ENCODE data around the gene RNF213.

DNA sequence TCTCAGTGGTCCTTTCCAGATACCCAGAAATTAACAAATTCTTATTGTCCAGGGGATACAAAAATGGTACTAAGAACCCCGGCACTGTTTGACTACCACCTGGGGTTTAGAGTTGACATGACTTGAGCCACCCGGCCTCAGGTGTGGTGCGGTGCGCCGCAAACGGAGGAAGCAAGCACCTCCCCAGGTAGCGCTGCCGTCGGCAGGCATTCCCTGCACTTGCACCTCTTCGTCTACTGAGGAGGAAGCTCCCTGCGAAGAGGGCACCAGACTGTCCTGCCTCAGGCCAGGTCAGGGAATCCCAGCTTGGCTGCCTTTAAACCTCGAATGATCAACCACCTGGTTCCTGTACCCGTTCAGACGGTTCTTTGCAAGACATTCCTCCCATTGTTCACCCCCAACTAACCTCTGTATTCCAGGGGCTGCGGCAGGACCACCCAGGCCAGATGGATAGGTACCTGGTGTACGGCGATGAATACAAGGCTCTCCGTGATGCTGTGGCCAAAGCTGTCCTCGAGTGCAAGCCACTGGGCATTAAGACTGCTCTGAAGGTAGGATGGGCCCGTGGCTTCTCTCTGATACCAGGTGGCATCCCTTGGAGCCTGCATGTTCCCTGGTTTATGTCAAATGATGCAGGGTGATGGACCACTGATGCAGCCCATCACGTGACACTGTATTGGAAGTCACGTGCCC, 113.5 kb downstream of the RNF213 start:
- TF ChIP-seq, protein P1, sequence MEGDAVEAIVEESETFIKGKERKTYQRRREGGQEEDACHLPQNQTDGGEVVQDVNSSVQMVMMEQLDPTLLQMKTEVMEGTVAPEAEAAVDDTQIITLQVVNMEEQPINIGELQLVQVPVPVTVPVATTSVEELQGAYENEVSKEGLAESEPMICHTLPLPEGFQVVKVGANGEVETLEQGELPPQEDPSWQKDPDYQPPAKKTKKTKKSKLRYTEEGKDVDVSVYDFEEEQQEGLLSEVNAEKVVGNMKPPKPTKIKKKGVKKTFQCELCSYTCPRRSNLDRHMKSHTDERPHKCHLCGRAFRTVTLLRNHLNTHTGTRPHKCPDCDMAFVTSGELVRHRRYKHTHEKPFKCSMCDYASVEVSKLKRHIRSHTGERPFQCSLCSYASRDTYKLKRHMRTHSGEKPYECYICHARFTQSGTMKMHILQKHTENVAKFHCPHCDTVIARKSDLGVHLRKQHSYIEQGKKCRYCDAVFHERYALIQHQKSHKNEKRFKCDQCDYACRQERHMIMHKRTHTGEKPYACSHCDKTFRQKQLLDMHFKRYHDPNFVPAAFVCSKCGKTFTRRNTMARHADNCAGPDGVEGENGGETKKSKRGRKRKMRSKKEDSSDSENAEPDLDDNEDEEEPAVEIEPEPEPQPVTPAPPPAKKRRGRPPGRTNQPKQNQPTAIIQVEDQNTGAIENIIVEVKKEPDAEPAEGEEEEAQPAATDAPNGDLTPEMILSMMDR (IDR thresholded peaks at IDR 0.05): no peak
- TF ChIP-seq, protein P2, sequence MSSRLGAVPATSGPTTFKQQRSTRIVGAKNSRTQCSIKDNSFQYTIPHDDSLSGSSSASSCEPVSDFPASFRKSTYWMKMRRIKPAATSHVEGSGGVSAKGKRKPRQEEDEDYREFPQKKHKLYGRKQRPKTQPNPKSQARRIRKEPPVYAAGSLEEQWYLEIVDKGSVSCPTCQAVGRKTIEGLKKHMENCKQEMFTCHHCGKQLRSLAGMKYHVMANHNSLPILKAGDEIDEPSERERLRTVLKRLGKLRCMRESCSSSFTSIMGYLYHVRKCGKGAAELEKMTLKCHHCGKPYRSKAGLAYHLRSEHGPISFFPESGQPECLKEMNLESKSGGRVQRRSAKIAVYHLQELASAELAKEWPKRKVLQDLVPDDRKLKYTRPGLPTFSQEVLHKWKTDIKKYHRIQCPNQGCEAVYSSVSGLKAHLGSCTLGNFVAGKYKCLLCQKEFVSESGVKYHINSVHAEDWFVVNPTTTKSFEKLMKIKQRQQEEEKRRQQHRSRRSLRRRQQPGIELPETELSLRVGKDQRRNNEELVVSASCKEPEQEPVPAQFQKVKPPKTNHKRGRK (CRISPR knock-in tag; IDR thresholded peaks at IDR 0.05; ENCODE audit: borderline replicate concordance): no peak
- TF ChIP-seq, protein P3, sequence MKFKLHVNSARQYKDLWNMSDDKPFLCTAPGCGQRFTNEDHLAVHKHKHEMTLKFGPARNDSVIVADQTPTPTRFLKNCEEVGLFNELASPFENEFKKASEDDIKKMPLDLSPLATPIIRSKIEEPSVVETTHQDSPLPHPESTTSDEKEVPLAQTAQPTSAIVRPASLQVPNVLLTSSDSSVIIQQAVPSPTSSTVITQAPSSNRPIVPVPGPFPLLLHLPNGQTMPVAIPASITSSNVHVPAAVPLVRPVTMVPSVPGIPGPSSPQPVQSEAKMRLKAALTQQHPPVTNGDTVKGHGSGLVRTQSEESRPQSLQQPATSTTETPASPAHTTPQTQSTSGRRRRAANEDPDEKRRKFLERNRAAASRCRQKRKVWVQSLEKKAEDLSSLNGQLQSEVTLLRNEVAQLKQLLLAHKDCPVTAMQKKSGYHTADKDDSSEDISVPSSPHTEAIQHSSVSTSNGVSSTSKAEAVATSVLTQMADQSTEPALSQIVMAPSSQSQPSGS (CRISPR knock-in tag; IDR thresholded peaks at IDR 0.05; ENCODE audit: borderline replicate concordance, low read depth): no peak
- TF ChIP-seq, protein P4, sequence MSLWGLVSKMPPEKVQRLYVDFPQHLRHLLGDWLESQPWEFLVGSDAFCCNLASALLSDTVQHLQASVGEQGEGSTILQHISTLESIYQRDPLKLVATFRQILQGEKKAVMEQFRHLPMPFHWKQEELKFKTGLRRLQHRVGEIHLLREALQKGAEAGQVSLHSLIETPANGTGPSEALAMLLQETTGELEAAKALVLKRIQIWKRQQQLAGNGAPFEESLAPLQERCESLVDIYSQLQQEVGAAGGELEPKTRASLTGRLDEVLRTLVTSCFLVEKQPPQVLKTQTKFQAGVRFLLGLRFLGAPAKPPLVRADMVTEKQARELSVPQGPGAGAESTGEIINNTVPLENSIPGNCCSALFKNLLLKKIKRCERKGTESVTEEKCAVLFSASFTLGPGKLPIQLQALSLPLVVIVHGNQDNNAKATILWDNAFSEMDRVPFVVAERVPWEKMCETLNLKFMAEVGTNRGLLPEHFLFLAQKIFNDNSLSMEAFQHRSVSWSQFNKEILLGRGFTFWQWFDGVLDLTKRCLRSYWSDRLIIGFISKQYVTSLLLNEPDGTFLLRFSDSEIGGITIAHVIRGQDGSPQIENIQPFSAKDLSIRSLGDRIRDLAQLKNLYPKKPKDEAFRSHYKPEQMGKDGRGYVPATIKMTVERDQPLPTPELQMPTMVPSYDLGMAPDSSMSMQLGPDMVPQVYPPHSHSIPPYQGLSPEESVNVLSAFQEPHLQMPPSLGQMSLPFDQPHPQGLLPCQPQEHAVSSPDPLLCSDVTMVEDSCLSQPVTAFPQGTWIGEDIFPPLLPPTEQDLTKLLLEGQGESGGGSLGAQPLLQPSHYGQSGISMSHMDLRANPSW (CRISPR knock-in tag; conservative IDR thresholded peaks at IDR 0.05; ENCODE audit: low read depth): no peak
- TF ChIP-seq NR1H2 (CRISPR knock-in tag; IDR thresholded peaks at IDR 0.05) (no peak), TCF7 (CRISPR knock-in tag; IDR thresholded peaks at IDR 0.05; ENCODE audit: low read depth) (no peak), JUN (CRISPR knock-in tag; IDR thresholded peaks at IDR 0.05) (no peak), GTF2I (CRISPR knock-in tag; conservative IDR thresholded peaks at IDR 0.05) (no peak)
- TF ChIP-seq, protein P5, sequence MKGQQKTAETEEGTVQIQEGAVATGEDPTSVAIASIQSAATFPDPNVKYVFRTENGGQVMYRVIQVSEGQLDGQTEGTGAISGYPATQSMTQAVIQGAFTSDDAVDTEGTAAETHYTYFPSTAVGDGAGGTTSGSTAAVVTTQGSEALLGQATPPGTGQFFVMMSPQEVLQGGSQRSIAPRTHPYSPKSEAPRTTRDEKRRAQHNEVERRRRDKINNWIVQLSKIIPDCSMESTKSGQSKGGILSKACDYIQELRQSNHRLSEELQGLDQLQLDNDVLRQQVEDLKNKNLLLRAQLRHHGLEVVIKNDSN (CRISPR knock-in tag; IDR thresholded peaks at IDR 0.05): no peak
- TF ChIP-seq, protein P6, sequence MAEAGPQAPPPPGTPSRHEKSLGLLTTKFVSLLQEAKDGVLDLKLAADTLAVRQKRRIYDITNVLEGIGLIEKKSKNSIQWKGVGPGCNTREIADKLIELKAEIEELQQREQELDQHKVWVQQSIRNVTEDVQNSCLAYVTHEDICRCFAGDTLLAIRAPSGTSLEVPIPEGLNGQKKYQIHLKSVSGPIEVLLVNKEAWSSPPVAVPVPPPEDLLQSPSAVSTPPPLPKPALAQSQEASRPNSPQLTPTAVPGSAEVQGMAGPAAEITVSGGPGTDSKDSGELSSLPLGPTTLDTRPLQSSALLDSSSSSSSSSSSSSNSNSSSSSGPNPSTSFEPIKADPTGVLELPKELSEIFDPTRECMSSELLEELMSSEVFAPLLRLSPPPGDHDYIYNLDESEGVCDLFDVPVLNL (CRISPR knock-in tag; IDR thresholded peaks at IDR 0.05; ENCODE audit: borderline replicate concordance, low read depth): no peak
- TF ChIP-seq, protein P7, sequence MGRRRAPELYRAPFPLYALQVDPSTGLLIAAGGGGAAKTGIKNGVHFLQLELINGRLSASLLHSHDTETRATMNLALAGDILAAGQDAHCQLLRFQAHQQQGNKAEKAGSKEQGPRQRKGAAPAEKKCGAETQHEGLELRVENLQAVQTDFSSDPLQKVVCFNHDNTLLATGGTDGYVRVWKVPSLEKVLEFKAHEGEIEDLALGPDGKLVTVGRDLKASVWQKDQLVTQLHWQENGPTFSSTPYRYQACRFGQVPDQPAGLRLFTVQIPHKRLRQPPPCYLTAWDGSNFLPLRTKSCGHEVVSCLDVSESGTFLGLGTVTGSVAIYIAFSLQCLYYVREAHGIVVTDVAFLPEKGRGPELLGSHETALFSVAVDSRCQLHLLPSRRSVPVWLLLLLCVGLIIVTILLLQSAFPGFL (CRISPR knock-in tag; IDR thresholded peaks at IDR 0.05; ENCODE audit: borderline replicate concordance): no peak
- TF ChIP-seq, protein P8, sequence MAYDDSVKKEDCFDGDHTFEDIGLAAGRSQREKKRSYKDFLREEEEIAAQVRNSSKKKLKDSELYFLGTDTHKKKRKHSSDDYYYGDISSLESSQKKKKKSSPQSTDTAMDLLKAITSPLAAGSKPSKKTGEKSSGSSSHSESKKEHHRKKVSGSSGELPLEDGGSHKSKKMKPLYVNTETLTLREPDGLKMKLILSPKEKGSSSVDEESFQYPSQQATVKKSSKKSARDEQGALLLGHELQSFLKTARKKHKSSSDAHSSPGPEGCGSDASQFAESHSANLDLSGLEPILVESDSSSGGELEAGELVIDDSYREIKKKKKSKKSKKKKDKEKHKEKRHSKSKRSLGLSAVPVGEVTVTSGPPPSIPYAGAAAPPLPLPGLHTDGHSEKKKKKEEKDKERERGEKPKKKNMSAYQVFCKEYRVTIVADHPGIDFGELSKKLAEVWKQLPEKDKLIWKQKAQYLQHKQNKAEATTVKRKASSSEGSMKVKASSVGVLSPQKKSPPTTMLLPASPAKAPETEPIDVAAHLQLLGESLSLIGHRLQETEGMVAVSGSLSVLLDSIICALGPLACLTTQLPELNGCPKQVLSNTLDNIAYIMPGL (CRISPR knock-in tag; IDR thresholded peaks at IDR 0.05): no peak
- TF ChIP-seq, protein P9, sequence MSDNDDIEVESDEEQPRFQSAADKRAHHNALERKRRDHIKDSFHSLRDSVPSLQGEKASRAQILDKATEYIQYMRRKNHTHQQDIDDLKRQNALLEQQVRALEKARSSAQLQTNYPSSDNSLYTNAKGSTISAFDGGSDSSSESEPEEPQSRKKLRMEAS (CRISPR knock-in tag; IDR thresholded peaks at IDR 0.05): no peak
- TF ChIP-seq, protein P10, sequence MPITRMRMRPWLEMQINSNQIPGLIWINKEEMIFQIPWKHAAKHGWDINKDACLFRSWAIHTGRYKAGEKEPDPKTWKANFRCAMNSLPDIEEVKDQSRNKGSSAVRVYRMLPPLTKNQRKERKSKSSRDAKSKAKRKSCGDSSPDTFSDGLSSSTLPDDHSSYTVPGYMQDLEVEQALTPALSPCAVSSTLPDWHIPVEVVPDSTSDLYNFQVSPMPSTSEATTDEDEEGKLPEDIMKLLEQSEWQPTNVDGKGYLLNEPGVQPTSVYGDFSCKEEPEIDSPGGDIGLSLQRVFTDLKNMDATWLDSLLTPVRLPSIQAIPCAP (CRISPR knock-in tag; IDR thresholded peaks at IDR 0.05): no peak

Measured in WTC11 (cell line).